Lung (tissue), 12 donors: Measurements from ENCODE around the gene CASP7. TPM values are rescaled to one million over a fixed set of nuclear protein-coding genes. Genes with fewer than 3 reads are reported as not detected.

Experiments
- ATAC-seq: fragments of 200-7000 bp; cut with Tn5 transposase; one replicate; pipeline ENCODE4 v1.9.1; 2020; ENCODE audit warnings: moderate number of reproducible peaks; ENCODE audit not compliant: insufficient read depth, low FRiP score
- DNase-seq, 3 donors: peaks; one replicate each; pipeline ENCODE4 v3.0.0-alpha.2; 2013 to 2017
- H3K27ac ChIP-seq, 2 donors: one replicate each; pipeline ENCODE4 v1.5.1; 2013; ENCODE audit warnings: mild to moderate bottlenecking in 2 of 2, moderate library complexity in 2 of 2, control low read depth in 1 of 2, inconsistent platforms in 1 of 2, low read depth in 1 of 2, low read length in 1 of 2
- H3K27me3 ChIP-seq, 3 donors: one replicate each; pipeline ENCODE4 v1.5.1; 2013; ENCODE audit warnings: low read length in 2 of 3; ENCODE audit not compliant: control insufficient read depth in 3 of 3, insufficient read depth in 3 of 3
- H3K36me3 ChIP-seq, 4 donors: one replicate each; pipeline ENCODE4 v1.5.1; 2013; ENCODE audit warnings: low read length in 4 of 4, mild to moderate bottlenecking in 1 of 4, moderate library complexity in 1 of 4; ENCODE audit not compliant: control insufficient read depth in 4 of 4, insufficient read depth in 4 of 4
- H3K4me1 ChIP-seq, 5 donors: one replicate each; pipeline ENCODE4 v1.5.1; 2013; ENCODE audit warnings: low read length in 5 of 5, mild to moderate bottlenecking in 2 of 5, moderate library complexity in 1 of 5; ENCODE audit not compliant: control insufficient read depth in 5 of 5, insufficient read depth in 5 of 5
- H3K4me3 ChIP-seq: one replicate; pipeline ENCODE4 v1.5.1; 2013; ENCODE audit warnings: mild to moderate bottlenecking, control low read depth, moderate library complexity
- H3K9ac ChIP-seq, 2 donors: one replicate each; pipeline ENCODE4 v1.5.1; 2013; ENCODE audit warnings: low read length in 2 of 2, control low read depth in 1 of 2; ENCODE audit not compliant: insufficient read depth in 1 of 2
- H3K9me3 ChIP-seq, 4 donors: one replicate each; pipeline ENCODE4 v1.5.1; 2013; ENCODE audit warnings: low read length in 3 of 4, mild to moderate bottlenecking in 1 of 4, moderate library complexity in 1 of 4; ENCODE audit not compliant: control insufficient read depth in 4 of 4, insufficient read depth in 3 of 4
- CTCF ChIP-seq: IDR thresholded peaks from 2 replicates; pipeline ENCODE4 v1.5.1; 2012; ENCODE audit warnings: mild to moderate bottlenecking; ENCODE audit errors: control extremely low read depth, extremely low read depth
- WGBS, 2 donors: extraction: QIAGEN DNeasy Blood & Tissue Kit; methylation state at CpG; one replicate each; pipeline ENCODE4 v1.1.7; 2013; 5-methylcytosine and 5-hydroxymethylcytosine counted together
- polyA plus RNA-seq, 2 donors: library from polyadenylated mRNA; stranded (reverse); fragments of 200-250 nt; gene quantifications; one replicate each; pipeline ENCODE4 v1.2.1, GENCODE V29; 2013
- total RNA-seq, 2 donors: library from RNA; depleted of rRNA in 1 of 2; stranded (reverse); fragments of >200 nt in 1 of 2; gene quantifications; one replicate each; pipeline ENCODE4 v1.2.1, GENCODE V29; 2014 to 2021
- donor health status: control.
- donor health status: control.
- donor health status: Bipolar disorder and iron deficiency.
- donor health status: healthy.
- donor health status: DM: yes; HTN: yes; CAD: no.

Gene CASP7
- total and polyA plus RNA-seq, 4 donors, result 15.4 to 48.2 (median 26.6) TPM

GRCh38 chr10:113639966-113640365 lies 39.7 kb upstream of the CASP7 start:
- Histone ChIP-seq H3K4me3 (no peak overlapping the region), H3K27ac (peak overlapping the region in 1 of 2 donors; percentile 39), H3K36me3 (peaks cover 0 to 4% (median 0%) of the 10 kb centered on the region in 4 donors), H3K9ac (no peak overlapping the region), H3K4me1 (peaks cover 0 to 22% (median 0%) of the 10 kb centered on the region in 5 donors), H3K9me3 (no peaks in the 10 kb centered on the region), H3K27me3 (no peaks in the 10 kb centered on the region)
- DNase-seq (no peak), ATAC-seq (no peak)
- 76 to 84% methylated on average over 3 of the region's 3 CpGs for WGBS, 2 donors
- no peak for TF ChIP-seq CTCF

- ATAC-seq (no peak), DNase-seq (no peak)
- Histone ChIP-seq H3K9ac (no peak overlapping the region), H3K9me3 (no peaks in the 10 kb centered on the region), H3K4me3 (no peak overlapping the region), H3K27ac (peak overlapping the region in 1 of 2 donors; percentile 64), H3K36me3 (peaks cover 0 to 4% (median 0%) of the 10 kb centered on the region in 4 donors), H3K27me3 (no peaks in the 10 kb centered on the region), H3K4me1 (peaks cover 0 to 28% (median 0%) of the 10 kb centered on the region in 5 donors)
- WGBS, 2 donors, result 68 to 77% methylated on average over 4 of the region's 4 CpGs
- TF ChIP-seq CTCF, result no peak
These were observed 38.0 kb upstream of the CASP7 start for GRCh38 chr10:113641702-113642101.

GRCh38 chr10:113643183-113643582 lies 36.5 kb upstream of the CASP7 start:
- WGBS, 2 donors, result 65 to 77% methylated on average over 4 of the region's 4 CpGs
- no peak for TF ChIP-seq CTCF
- DNase-seq (peak in 2 of 3 donors; percentile 18 to 46), ATAC-seq (no peak)
- Histone ChIP-seq H3K9me3 (no peaks in the 10 kb centered on the region), H3K9ac (no peak overlapping the region), H3K4me1 (peaks cover 0 to 30% (median 0%) of the 10 kb centered on the region in 5 donors), H3K36me3 (no peaks in the 10 kb centered on the region), H3K4me3 (no peak overlapping the region), H3K27ac (peak overlapping the region in 1 of 2 donors; percentile 82), H3K27me3 (no peaks in the 10 kb centered on the region)
